ACC112 (cell line): Measurements from ENCODE around the gene ZNF385A.

ENCODE experiments used
- H2AFZ ChIP-seq: fragments of 200-600 bp; sonication (generic); one replicate; pipeline ENCODE4 v1.6.0; 2017; ENCODE audit warnings: antibody characterized with exemption, low read length; ENCODE audit not compliant: unreplicated experiment
- H3K27ac ChIP-seq: fragments of 200-600 bp; sonication (generic); 2 replicates; pipeline ENCODE4 v1.5.1; 2014; ENCODE audit warnings: low read depth, mild to moderate bottlenecking, antibody characterized with exemption, low read length, moderate library complexity
- H3K27me3 ChIP-seq: fragments of 200-600 bp; sonication (generic); 2 replicates; pipeline ENCODE4 v1.6.1; 2014; ENCODE audit warnings: mild to moderate bottlenecking, antibody characterized with exemption, low read length, moderate library complexity, mixed read lengths; ENCODE audit not compliant: insufficient read depth
- H3K36me3 ChIP-seq: fragments of 200-600 bp; sonication (generic); 2 replicates; pipeline ENCODE4 v1.6.1; 2016; ENCODE audit warnings: mild to moderate bottlenecking, antibody characterized with exemption, low read length, moderate library complexity, mixed read lengths; ENCODE audit not compliant: insufficient read depth
- H3K4me1 ChIP-seq: fragments of 200-600 bp; sonication (generic); one replicate; pipeline ENCODE4 v1.6.1; 2016; ENCODE audit warnings: low read length, mixed read lengths; ENCODE audit not compliant: insufficient read depth, unreplicated experiment, control insufficient read depth
- H3K4me3 ChIP-seq: fragments of 200-600 bp; sonication (generic); 2 replicates; pipeline ENCODE4 v1.5.1; 2014; ENCODE audit warnings: mild to moderate bottlenecking, low read depth, low read length
- H3K79me2 ChIP-seq: fragments of 200-600 bp; sonication (generic); one replicate; pipeline ENCODE4 v1.6.0; 2016; ENCODE audit warnings: low read length; ENCODE audit not compliant: control insufficient read depth, unreplicated experiment, insufficient read depth

Gene ZNF385A

GRCh38 chr12:54321363-54321762 lies 63.2 kb downstream of the ZNF385A start:
- Histone ChIP-seq H3K4me3 (no peak overlapping the region), H3K79me2 (peaks cover 11% of the 10 kb centered on the region), H3K4me1 (no peaks in the 10 kb centered on the region), H3K36me3 (no peaks in the 10 kb centered on the region), H3K27me3 (no peaks in the 10 kb centered on the region), H2AFZ (no peak overlapping the region), H3K27ac (no peak overlapping the region)
